Spinal cord (tissue), 10 donors: ENCODE data around the gene CEP170. TPM values are rescaled to one million over a fixed set of nuclear protein-coding genes. Genes with fewer than 3 reads are reported as not detected.
"Not testable (repeated sequence)": the region's sequence is repeated elsewhere in the genome, so short reads cannot be mapped to it uniquely, and the experiment has no call there.

Source experiments
- DNase-seq, 6 donors: peaks; one replicate each; pipeline versions ENCODE4 v3.0.0 to v3.0.0-alpha.2; 2013 to 2015; ENCODE audit warnings: low spot score in 6 of 6, low read depth in 4 of 6
- H3K27ac ChIP-seq: one replicate; pipeline ENCODE4 v1.5.1; 2013; ENCODE audit warnings: low read depth, low read length, control low read depth
- H3K27me3 ChIP-seq: one replicate; pipeline ENCODE4 v1.6.1; 2013; ENCODE audit warnings: low read length; ENCODE audit not compliant: control insufficient read depth, insufficient read depth
- H3K36me3 ChIP-seq: one replicate; pipeline ENCODE4 v1.6.1; 2013; ENCODE audit warnings: low read length; ENCODE audit not compliant: control insufficient read depth, insufficient read depth
- H3K4me1 ChIP-seq: one replicate; pipeline ENCODE4 v1.6.1; 2013; ENCODE audit warnings: low read length; ENCODE audit not compliant: control insufficient read depth, insufficient read depth
- H3K4me3 ChIP-seq: one replicate; pipeline ENCODE4 v1.5.1; 2013; ENCODE audit warnings: low read depth, low read length, control low read depth
- H3K9me3 ChIP-seq: one replicate; pipeline ENCODE4 v1.6.1; 2013; ENCODE audit warnings: low read length; ENCODE audit not compliant: control insufficient read depth, insufficient read depth
- WGBS: methylation state at CpG from one replicate; pipeline ENCODE4 v1.1.5; 2013; ENCODE audit warnings: missing lambda C conversion rate; ENCODE audit not compliant: insufficient coverage; 5-methylcytosine and 5-hydroxymethylcytosine counted together
- polyA plus RNA-seq, 2 donors: library from polyadenylated mRNA; unstranded; fragments of 120-200 nt; gene quantifications; one replicate each; pipeline ENCODE4 v1.2.1, GENCODE V29; 2013; ENCODE audit not compliant: insufficient read length in 2 of 2
- total RNA-seq, 2 donors: library from RNA; depleted of rRNA in 1 of 2; stranded (reverse); fragments of 120-200 nt in 1 of 2; fragments of >200 nt in 1 of 2; gene quantifications; one replicate each; pipeline versions ENCODE4 v1.2.3 to v1.2.4, GENCODE V29; 2013 to 2014
- donor health status: healthy.

The CEP170 gene
- total and polyA plus RNA-seq, 4 donors: 135 to 209 (median 152) TPM

- no CpG with 5 or more reads among the region's 2 CpGs for WGBS
- DNase-seq: no peak
These were observed 37.7 kb downstream of the CEP170 start for GRCh38 chr1:243217349-243217748.

GRCh38 chr1:243216741-243217140 is 38.3 kb downstream of the CEP170 start:
- no peak overlapping the region for H3K27ac ChIP-seq
- no peak for DNase-seq
- no CpG with 5 or more reads among the region's 2 CpGs for WGBS

More at GRCh38 chr1:243217349-243217748, 37.7 kb downstream of the CEP170 start:
- Histone ChIP-seq H3K4me1 (no peaks in the 10 kb centered on the region), H3K27ac (no peak overlapping the region), H3K27me3 (no peaks in the 10 kb centered on the region), H3K9me3 (no peaks in the 10 kb centered on the region), H3K36me3 (peaks cover 9% of the 10 kb centered on the region), H3K4me3 (no peak overlapping the region)

GRCh38 chr1:243215276-243215875 is 39.7 kb downstream of the CEP170 start:
- not testable (repeated sequence) for H3K9me3 ChIP-seq, H3K4me3 ChIP-seq, H3K4me1 ChIP-seq, H3K27ac ChIP-seq, H3K27me3 ChIP-seq, DNase-seq, H3K36me3 ChIP-seq
- WGBS: 77% methylated on average over 5 of the region's 12 CpGs

More at GRCh38 chr1:243216741-243217140, 38.3 kb downstream of the CEP170 start:
- no peaks in the 10 kb centered on the region for H3K27me3 ChIP-seq
- peaks cover 9% of the 10 kb centered on the region for H3K36me3 ChIP-seq
- no peaks in the 10 kb centered on the region for H3K9me3 ChIP-seq
- H3K4me1 ChIP-seq: no peaks in the 10 kb centered on the region
- H3K4me3 ChIP-seq: no peak overlapping the region

- Histone ChIP-seq H3K9me3 (no peaks in the 10 kb centered on the region), H3K4me3 (no peak overlapping the region), H3K27ac (no peak overlapping the region), H3K36me3 (peaks cover 5% of the 10 kb centered on the region), H3K27me3 (no peaks in the 10 kb centered on the region), H3K4me1 (no peaks in the 10 kb centered on the region)
- DNase-seq: no peak
- no CpG with 5 or more reads among the region's 4 CpGs for WGBS
These were observed 41.9 kb downstream of the CEP170 start for GRCh38 chr1:243213045-243213787.

GRCh38 chr1:243211984-243212383 is 43.1 kb downstream of the CEP170 start:
- H3K9me3 ChIP-seq, H3K27ac ChIP-seq, H3K4me1 ChIP-seq, H3K36me3 ChIP-seq, H3K4me3 ChIP-seq, H3K27me3 ChIP-seq: not testable (repeated sequence)
- WGBS: no CpG with 5 or more reads among the region's 3 CpGs
- DNase-seq: peak in 2 of 6 donors; percentile 13 to 69

- DNase-seq, H3K4me1 ChIP-seq, H3K4me3 ChIP-seq, H3K27me3 ChIP-seq, H3K9me3 ChIP-seq, H3K27ac ChIP-seq, H3K36me3 ChIP-seq: not testable (repeated sequence)
- 40% methylated on average over 2 of the region's 3 CpGs for WGBS
These were observed 50.0 kb downstream of the CEP170 start for GRCh38 chr1:243205026-243205501.

GRCh38 chr1:243204336-243204735 is 50.7 kb downstream of the CEP170 start:
- WGBS: no CpG with 5 or more reads among the region's 1 CpG
- DNase-seq, H3K27me3 ChIP-seq, H3K4me3 ChIP-seq, H3K36me3 ChIP-seq, H3K9me3 ChIP-seq, H3K4me1 ChIP-seq, H3K27ac ChIP-seq: not testable (repeated sequence)

GRCh38 chr1:243203196-243203595 is 51.9 kb downstream of the CEP170 start:
- not testable (repeated sequence) for H3K4me1 ChIP-seq, H3K27me3 ChIP-seq, DNase-seq, H3K4me3 ChIP-seq, H3K27ac ChIP-seq, H3K9me3 ChIP-seq, H3K36me3 ChIP-seq
- no CpG with 5 or more reads among the region's 4 CpGs for WGBS

- not testable (repeated sequence) for H3K4me3 ChIP-seq, H3K27me3 ChIP-seq, H3K9me3 ChIP-seq, H3K27ac ChIP-seq, H3K4me1 ChIP-seq, H3K36me3 ChIP-seq, DNase-seq
- no CpG with 5 or more reads among the region's 2 CpGs for WGBS
These were observed 53.8 kb downstream of the CEP170 start for GRCh38 chr1:243201316-243201715.

- H3K36me3 ChIP-seq, H3K27ac ChIP-seq, H3K4me3 ChIP-seq, DNase-seq, H3K4me1 ChIP-seq, H3K27me3 ChIP-seq, H3K9me3 ChIP-seq: not testable (repeated sequence)
- no CpG with 5 or more reads among the region's 6 CpGs for WGBS
These were observed 57.6 kb downstream of the CEP170 start for GRCh38 chr1:243197524-243197923.
